Measurements from ENCODE around the gene SLC9C1.

The SLC9C1 gene

GRCh38 chr3:112095731-112096130 lies 198.3 kb downstream of the SLC9C1 start:
- TF ChIP-seq CREB1 (IDR thresholded peaks at IDR 0.05; ENCODE audit: low read depth) (no peak), TAF1 (IDR thresholded peaks at IDR 0.05; ENCODE audit: low read depth) (no peak), TCF12 (IDR thresholded peaks at IDR 0.05; ENCODE audit: low read depth) (no peak), EP300 (IDR thresholded peaks at IDR 0.05; ENCODE audit: borderline replicate concordance) (no peak), USF1 (IDR thresholded peaks at IDR 0.05) (no peak), YY1 (IDR thresholded peaks at IDR 0.05; ENCODE audit: low read depth) (no peak), RAD21 (IDR thresholded peaks at IDR 0.05; ENCODE audit: low read depth) (no peak), ZBTB7A (IDR thresholded peaks at IDR 0.05; ENCODE audit: low read depth) (no peak), TEAD4 (IDR thresholded peaks at IDR 0.05) (no peak), CEBPB (IDR thresholded peaks at IDR 0.05) (no peak)

- TF ChIP-seq FOXM1 (IDR thresholded peaks at IDR 0.05; ENCODE audit: borderline replicate concordance, low read depth) = no peak
- no peak for TF ChIP-seq TCF12 (IDR thresholded peaks at IDR 0.05; ENCODE audit: low read depth)
- TF ChIP-seq TEAD4 (IDR thresholded peaks at IDR 0.05) = no peak
- no peak for TF ChIP-seq REST (IDR thresholded peaks at IDR 0.05; ENCODE audit: low read depth)
- no peak for TF ChIP-seq EGR1 (IDR thresholded peaks at IDR 0.05)
- TF ChIP-seq CEBPB (IDR thresholded peaks at IDR 0.05) = no peak
Observed at GRCh38 chr3:112093180-112093522, 200.9 kb downstream of the SLC9C1 start.

GRCh38 chr3:112092496-112093179 lies 201.4 kb downstream of the SLC9C1 start:
- TF ChIP-seq EGR1 (IDR thresholded peaks at IDR 0.05) (no peak), YY1 (IDR thresholded peaks at IDR 0.05; ENCODE audit: low read depth) (no peak), TCF12 (IDR thresholded peaks at IDR 0.05; ENCODE audit: low read depth) (no peak), TAF1 (IDR thresholded peaks at IDR 0.05; ENCODE audit: low read depth) (no peak), RAD21 (IDR thresholded peaks at IDR 0.05; ENCODE audit: low read depth) (no peak), NFIC (IDR thresholded peaks at IDR 0.05) (no peak)

- TF ChIP-seq EGR1 (IDR thresholded peaks at IDR 0.05) (no peak), FOXM1 (IDR thresholded peaks at IDR 0.05; ENCODE audit: borderline replicate concordance, low read depth) (no peak), REST (IDR thresholded peaks at IDR 0.05; ENCODE audit: low read depth) (no peak), TEAD4 (IDR thresholded peaks at IDR 0.05) (no peak), CREB1 (IDR thresholded peaks at IDR 0.05; ENCODE audit: low read depth) (no peak), NFIC (IDR thresholded peaks at IDR 0.05) (no peak), TAF1 (IDR thresholded peaks at IDR 0.05; ENCODE audit: low read depth) (no peak), MAX (IDR thresholded peaks at IDR 0.05) (no peak), EP300 (IDR thresholded peaks at IDR 0.05; ENCODE audit: borderline replicate concordance) (no peak), CEBPB (IDR thresholded peaks at IDR 0.05) (no peak), YY1 (IDR thresholded peaks at IDR 0.05; ENCODE audit: low read depth) (no peak), ZBTB7A (IDR thresholded peaks at IDR 0.05; ENCODE audit: low read depth) (no peak), RAD21 (IDR thresholded peaks at IDR 0.05; ENCODE audit: low read depth) (no peak), USF1 (IDR thresholded peaks at IDR 0.05) (no peak), TCF12 (IDR thresholded peaks at IDR 0.05; ENCODE audit: low read depth) (no peak)
Observed at GRCh38 chr3:112090887-112091586, 203.0 kb downstream of the SLC9C1 start.

Data from Ishikawa (cell line).